Measurements from ENCODE around the gene CEP295NL. TPM values are rescaled to one million over a fixed set of nuclear protein-coding genes. Genes with fewer than 3 reads are reported as not detected.

The CEP295NL gene
- total RNA-seq, 1 experiment from 2014 or later = 1.8 TPM

GRCh38 chr17:78844301-78845005, 58.5 kb downstream of the CEP295NL start:
- no peaks in the 10 kb centered on the region for H3K36me3 ChIP-seq (ENCODE audit: low read depth, low read length)
- H3K9me3 ChIP-seq (ENCODE audit: low read length) = no peaks in the 10 kb centered on the region
- H3K4me3 ChIP-seq (ENCODE audit: low read length) = no peak overlapping the region
- H3K9me2 ChIP-seq (replicated peaks; ENCODE audit: low read length) = no peaks in the 10 kb centered on the region
- 0 out of 2 replicates have a peak overlapping the region, but pooled peaks have one; percentile 12 for H2AFZ ChIP-seq (ENCODE audit: low read length)
- peak overlapping the region; percentile 50 for H3K27ac ChIP-seq (ENCODE audit: low read length)
- H4K20me1 ChIP-seq (ENCODE audit: low read length) = peaks cover 2% of the 10 kb centered on the region
- CTCF ChIA-PET = no interaction called here
- intact Hi-C loops (cut with micrococcal nuclease) = no loop called here
- peaks cover 18% of the 10 kb centered on the region for H3K4me1 ChIP-seq (ENCODE audit: insufficient read depth, low read length)
- H3K9ac ChIP-seq (ENCODE audit: low read length) = no peak overlapping the region
- no peaks in the 10 kb centered on the region for H3F3A ChIP-seq (ENCODE audit: low read length, unreplicated experiment)
- TF ChIP-seq EZH2 (IDR thresholded peaks at IDR 0.05; ENCODE audit: low read length, unreplicated experiment) (no peak), CTCF (conservative IDR thresholded peaks at IDR 0.05; ENCODE audit: low read depth, low read length) (no peak), EZH2phosphoT487 (IDR thresholded peaks at IDR 0.05; ENCODE audit: borderline replicate concordance, low read length) (no peak)
- peaks cover 14% of the 10 kb centered on the region for H3K79me2 ChIP-seq (ENCODE audit: low read length)
- POLR2A ChIA-PET (ENCODE audit: unreplicated experiment) = no interaction called here
- ATAC-seq (no peak), DNase-seq (peak; percentile 47)
- H3K4me2 ChIP-seq (ENCODE audit: low read length) = peak overlapping the region; percentile 10; the same call in 1 of the 2 replicates
- no TSS peak for BruUV-seq (replicated peaks)
- H3K27me3 ChIP-seq (ENCODE audit: low read length) = no peaks in the 10 kb centered on the region

GRCh38 chr17:78842881-78843565, 60.0 kb downstream of the CEP295NL start:
- Histone ChIP-seq H3K9ac (ENCODE audit: low read length) (no peak overlapping the region), H3F3A (ENCODE audit: low read length, unreplicated experiment) (no peaks in the 10 kb centered on the region), H3K27me3 (ENCODE audit: low read length) (no peaks in the 10 kb centered on the region), H3K36me3 (ENCODE audit: low read depth, low read length) (no peaks in the 10 kb centered on the region), H3K9me3 (ENCODE audit: low read length) (no peaks in the 10 kb centered on the region), H3K4me1 (ENCODE audit: insufficient read depth, low read length) (peaks cover 32% of the 10 kb centered on the region), H3K4me2 (ENCODE audit: low read length) (no peak overlapping the region), H3K4me3 (ENCODE audit: low read length) (no peak overlapping the region), H3K79me2 (ENCODE audit: low read length) (peaks cover 29% of the 10 kb centered on the region), H2AFZ (ENCODE audit: low read length) (no peak overlapping the region), H3K9me2 (replicated peaks; ENCODE audit: low read length) (no peaks in the 10 kb centered on the region), H4K20me1 (ENCODE audit: low read length) (peaks cover 16% of the 10 kb centered on the region), H3K27ac (ENCODE audit: low read length) (no peak overlapping the region)
- BruUV-seq (replicated peaks) = no TSS peak
- ChIA-PET CTCF (no interaction called here), POLR2A (ENCODE audit: unreplicated experiment) (no interaction called here)
- DNase-seq = peak; percentile 53
- TF ChIP-seq CTCF (conservative IDR thresholded peaks at IDR 0.05; ENCODE audit: low read depth, low read length) = peak; percentile 80
- TF ChIP-seq EZH2 (IDR thresholded peaks at IDR 0.05; ENCODE audit: low read length, unreplicated experiment) = no peak
- intact Hi-C loops (cut with micrococcal nuclease) = no loop called here
- ATAC-seq = no peak
